PFSK-1 (cell line): ENCODE measurements around the gene RNF5.

Source experiments
- POLR2AphosphoS5 ChIP-seq: IDR thresholded peaks from 2 replicates; pipeline ENCODE4 v1.6.1; 2012; ENCODE audit warnings: low read depth, mild to moderate bottlenecking, control low read depth, low read length, moderate library complexity
- SIN3A ChIP-seq: IDR thresholded peaks from 2 replicates; pipeline ENCODE4 v1.6.1; 2012; ENCODE audit warnings: mild to moderate bottlenecking, low read length, moderate library complexity, borderline replicate concordance; ENCODE audit not compliant: insufficient read depth

DNA sequence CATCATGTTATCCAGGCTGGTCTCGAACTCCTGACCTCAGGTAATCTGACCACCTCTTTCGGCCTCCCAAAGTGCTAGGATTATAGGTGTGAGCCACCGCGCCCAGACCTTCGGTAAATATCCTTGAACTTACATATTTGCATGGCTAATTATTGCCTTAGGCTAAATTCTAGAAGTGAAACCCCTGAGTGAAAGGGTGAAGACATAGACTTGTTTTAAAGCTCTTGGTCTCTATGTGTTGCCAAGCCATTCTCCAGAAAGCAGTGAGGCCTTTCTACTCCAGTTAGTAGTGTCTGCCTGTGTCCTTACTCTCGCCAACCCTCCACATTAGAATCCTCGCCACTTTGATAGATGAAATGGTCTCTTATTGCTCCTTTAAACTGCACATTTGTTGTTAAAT is 48.2 kb downstream of the RNF5 start:
- no peak for TF ChIP-seq POLR2AphosphoS5
- no peak for TF ChIP-seq SIN3A
